ENCODE data around the gene ATP8A2.

ATP8A2 gene

DNA sequence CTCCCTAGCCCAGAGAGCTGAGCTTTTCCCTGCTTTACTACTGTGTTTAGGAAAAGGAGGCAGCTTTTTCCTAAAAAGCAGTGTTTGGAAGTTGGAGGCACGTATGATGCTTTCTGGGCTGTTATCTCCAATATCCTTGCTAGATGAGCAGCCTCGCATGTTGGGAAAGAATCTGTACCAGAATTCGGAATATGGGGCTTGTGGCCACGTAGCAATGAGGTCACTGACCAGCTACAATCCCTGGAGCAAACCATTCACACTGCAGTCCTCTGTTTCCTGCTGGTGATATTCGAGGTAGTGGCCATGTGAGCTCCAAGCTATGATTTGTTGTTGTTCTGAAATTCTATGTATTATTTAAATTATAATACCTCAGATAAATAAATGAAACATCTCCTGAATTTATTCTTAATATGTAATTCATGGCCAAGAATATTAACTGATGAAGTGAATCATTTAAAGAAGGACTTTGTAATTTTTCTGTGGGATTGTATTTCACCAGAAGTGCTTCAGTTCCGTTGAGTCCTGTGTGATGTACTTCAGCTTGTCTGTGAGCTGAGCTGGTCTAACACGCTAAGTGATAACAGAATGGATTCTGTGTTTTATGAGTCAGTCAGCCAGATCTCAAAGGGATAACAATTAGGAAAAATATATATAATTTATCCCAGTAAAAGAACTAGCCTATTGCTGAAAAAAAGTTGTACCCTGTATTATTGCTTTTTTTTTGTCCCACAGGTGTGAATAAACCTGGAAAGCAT, 360.5 kb downstream of the ATP8A2 start:
- peak; percentile 65 for DNase-seq (ENCODE audit: low spot score)

DNA sequence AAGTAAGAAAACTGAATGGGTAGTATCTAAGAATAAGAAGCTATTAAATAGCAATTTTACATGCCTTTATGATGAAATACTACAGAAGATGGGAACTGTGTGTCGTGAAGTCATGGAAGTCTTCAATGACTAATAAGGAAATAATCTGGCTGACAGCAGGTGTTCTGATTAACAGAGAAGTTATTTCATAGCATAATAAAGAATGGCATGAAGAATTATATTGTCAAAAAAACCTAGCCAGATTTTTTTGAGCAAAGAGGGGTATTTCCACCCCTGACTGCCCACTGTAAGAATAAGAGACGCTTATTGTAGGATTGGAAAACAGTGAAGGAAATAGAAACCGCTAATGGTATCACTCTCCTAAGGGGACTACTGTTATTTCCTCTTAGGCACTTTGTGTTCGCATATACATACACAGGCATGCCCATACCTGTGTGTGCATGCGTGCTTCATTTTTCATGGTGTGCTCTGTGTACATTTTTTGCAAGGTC, 361.3 kb downstream of the ATP8A2 start:
- peak; percentile 88 for DNase-seq (ENCODE audit: low spot score)

- DNase-seq (ENCODE audit: low spot score), result peak; percentile 30
Measured at GRCh38 chr13:25733696-25734435, 362.1 kb downstream of the ATP8A2 start.

- peak; percentile 88 for DNase-seq (ENCODE audit: low spot score)
Measured at GRCh38 chr13:25738342-25739196, 366.8 kb downstream of the ATP8A2 start.

- DNase-seq (ENCODE audit: low spot score), result no peak
Measured at GRCh38 chr13:25739376-25739775, 367.6 kb downstream of the ATP8A2 start.

DNA sequence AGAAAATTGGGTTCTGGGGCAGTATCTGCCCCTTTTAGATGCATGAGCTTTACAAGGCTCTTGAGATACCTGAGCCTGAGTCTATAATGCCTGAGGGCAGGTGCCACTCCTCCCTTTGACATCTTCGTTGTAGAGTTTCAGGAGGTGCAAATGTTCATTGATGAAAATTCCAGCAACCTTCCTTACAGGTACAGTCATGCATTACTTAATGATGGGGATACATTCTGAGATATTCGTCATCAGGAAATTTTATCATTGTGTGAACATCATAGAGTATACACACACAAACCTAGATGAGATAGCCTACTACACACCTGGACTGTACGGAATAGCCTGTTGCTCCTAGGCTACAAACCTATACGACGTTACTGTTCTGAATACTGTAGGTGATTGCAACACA, 370.0 kb downstream of the ATP8A2 start:
- DNase-seq (ENCODE audit: low spot score), result no peak

- DNase-seq (ENCODE audit: low spot score), result no peak
Measured at GRCh38 chr13:25742220-25742619, 370.4 kb downstream of the ATP8A2 start.

DNA sequence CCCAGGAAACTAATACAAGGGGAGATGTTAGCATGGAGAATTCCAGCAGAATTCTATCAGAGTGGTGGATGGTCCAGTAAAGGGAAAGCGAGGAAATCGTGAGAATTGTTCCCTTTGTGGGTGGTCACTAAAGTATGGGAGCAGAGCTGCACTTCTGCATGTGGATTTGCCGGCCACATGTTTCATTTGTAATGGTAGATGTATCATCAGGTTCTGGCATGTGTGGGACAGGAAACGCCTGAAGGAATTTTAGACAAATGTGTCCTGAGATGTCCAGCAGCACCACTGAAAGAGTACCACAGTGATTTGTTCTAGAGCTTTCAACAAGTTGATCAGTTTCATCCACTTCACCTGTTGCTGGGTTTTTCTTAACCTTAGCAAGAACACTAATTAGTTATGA, 371.6 kb downstream of the ATP8A2 start:
- DNase-seq (ENCODE audit: low spot score), result no peak

DNA sequence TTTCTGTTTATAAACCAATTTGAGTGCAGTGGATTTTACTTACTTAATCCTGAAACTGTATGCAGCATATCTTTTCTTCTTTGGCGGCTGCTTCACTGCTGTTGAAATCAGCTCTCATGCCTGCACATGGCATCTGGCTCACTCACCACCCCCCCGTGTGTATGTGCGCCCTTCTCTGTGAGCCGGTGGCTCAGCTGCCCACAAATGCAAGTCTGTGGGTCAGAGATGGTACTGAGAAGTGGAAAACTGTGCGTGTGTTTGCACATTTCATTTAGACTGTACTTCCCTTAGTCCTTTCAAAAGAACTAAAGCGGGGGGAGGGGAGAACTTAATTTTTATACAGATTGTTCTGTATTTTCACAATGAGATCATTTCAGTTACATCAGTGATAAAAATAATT, 372.4 kb downstream of the ATP8A2 start:
- DNase-seq (ENCODE audit: low spot score), result no peak

DNA sequence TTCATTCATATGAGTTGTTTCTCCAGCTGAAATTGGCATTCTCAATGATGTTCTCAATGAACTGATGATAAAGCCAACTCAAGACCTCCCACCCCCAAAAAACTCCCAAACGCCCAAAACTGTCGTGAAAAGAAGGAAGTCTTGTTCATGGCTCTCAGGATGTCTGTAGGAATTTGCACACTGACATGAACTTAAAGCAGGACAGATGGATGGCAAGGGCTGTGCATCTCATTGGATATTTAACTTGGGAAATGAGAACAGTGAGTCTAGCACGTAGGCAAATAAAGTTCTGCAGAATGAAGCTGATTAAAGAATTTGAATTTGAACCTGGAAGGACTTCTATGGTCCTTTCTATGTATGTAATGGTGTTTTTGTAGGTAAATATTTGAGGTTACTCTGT, 374.4 kb downstream of the ATP8A2 start:
- DNase-seq (ENCODE audit: low spot score), result no peak

DNA sequence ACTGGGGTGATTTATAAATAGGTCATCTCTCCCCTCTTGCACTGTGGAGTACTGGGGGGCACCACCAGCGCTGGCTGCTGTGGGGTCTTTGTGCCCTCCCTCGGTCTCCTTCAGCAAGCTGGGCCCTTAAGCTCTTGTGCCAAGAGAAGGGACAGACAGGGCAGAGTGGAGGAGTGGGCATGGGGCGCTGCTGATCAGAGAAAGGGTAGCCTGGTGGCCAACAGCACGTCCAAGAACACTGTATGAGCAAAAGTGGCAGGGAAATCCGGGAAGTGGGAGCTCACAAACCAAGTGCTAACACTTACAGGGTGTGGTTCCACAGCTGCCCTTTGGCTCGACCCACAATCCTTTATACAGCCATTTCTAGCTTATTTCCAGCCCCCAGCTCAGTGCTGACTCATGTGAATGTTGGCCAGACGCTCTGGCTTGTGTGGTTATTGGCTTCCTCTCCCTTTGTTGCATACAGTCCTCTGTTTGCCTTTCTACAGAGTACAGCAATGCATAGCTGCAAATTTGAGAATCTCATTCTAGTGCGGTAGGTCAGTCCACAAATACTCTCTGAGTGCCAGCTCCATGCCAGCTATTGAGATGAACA, 381.3 kb downstream of the ATP8A2 start:
- peak; percentile 62 for DNase-seq (ENCODE audit: low spot score)

- DNase-seq (ENCODE audit: low spot score), result no peak
Measured at GRCh38 chr13:25753976-25754375, 382.2 kb downstream of the ATP8A2 start.

DNA sequence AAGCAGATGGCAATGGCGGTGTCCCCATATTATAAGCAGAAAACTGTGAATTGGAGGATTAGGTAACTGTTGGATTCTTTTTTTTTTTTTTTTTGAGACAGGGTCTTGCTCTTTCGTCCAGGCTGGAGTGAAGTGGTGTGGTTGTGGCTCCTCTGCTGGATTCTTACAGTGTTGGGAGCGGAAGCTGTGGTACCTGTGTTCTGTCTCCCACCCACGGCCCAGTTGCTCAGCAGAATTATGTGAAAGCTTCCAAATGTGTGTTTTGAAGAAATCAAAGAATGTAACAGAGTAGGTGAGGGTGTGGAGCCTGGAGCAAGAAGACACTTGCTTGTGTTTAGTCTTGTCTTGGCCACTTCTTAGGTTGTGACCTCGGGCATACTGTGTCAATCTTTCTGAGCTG, 384.5 kb downstream of the ATP8A2 start:
- no peak for DNase-seq (ENCODE audit: low spot score)

DNA sequence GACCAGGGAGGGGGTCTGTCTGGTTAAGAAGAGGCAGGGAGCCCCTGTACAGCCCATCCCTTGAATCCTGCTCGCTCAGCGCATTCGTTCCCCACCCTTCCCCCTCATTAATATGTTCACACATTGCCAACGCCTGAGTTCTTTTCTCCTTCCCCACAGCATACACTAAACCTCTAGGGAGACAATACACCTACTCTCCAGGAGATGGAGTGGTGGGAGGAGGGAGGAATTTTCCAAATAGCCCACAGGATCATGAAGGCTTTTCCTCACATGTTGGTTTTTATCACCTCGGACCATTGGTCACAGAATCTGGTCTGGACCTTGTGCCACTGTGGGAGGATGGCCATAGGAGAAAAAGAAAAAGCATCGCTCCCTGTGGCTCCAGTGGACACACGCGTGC, 385.1 kb downstream of the ATP8A2 start:
- DNase-seq (ENCODE audit: low spot score), result no peak

- no peak for DNase-seq (ENCODE audit: low spot score)
Measured at GRCh38 chr13:25761041-25761440, 389.3 kb downstream of the ATP8A2 start.

GRCh38 chr13:25762281-25762680, 390.5 kb downstream of the ATP8A2 start:
- no peak for DNase-seq (ENCODE audit: low spot score)

GRCh38 chr13:25762795-25763377, 391.1 kb downstream of the ATP8A2 start:
- DNase-seq (ENCODE audit: low spot score), result peak; percentile 57

DNA sequence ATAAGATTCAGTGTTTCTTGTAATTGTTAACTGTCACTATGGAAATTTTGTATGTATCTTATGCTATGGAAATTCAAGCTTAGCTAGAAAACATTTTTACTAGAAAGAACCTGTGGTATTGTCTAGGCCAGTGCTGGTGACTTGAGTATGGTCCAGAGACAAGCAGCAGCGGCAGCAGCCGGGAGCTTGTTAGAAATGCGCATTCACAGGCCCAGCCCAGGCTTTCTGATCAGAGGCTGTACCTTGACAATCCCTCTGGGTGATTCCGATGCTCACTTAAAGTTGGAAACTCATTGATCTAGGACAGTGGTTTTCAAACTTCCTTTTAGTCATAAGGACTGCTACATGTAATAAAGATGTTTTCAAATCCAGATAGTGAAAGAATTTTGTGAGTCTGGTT, 392.6 kb downstream of the ATP8A2 start:
- no peak for DNase-seq (ENCODE audit: low spot score)

DNA sequence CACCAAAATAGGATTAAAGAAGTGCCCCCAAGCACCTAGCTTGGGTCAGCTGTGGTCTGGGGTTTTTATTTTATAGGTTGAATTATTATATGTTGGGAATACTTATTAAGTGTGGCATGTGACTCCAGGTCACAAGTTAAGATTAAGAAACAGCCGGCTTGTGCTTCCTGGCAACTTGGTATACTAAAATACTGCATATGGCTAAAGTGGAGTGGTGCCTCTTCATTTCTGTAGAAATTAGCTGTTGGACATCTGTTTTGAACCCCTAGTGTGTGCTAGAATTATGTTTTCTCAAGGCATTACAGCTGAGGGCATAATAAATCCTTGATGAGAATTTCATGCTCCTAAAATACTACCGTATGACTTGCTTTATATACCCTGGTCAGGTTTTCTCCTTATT, 393.5 kb downstream of the ATP8A2 start:
- no peak for DNase-seq (ENCODE audit: low spot score)

GRCh38 chr13:25766576-25766975, 394.8 kb downstream of the ATP8A2 start:
- peak; percentile 52 for DNase-seq (ENCODE audit: low spot score)

DNA sequence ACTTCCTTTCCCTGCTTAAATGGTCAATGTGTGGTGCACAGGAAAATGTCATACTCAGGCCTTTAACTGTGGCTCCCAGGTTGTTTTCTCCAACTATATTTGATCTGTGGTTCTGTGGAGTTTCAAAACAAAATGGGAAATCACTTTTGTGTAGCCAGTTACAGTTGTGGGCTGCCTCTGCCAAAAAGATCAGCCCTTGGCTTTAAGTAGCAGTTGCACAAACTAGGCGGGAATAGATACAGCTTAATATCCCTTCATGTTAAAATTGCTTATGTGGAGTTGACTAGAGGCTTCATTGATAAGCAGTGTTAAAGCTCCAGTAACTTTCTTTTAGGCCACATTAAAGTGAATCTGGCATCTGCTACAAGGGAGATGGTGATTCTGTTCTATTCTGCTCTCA, 395.2 kb downstream of the ATP8A2 start:
- no peak for DNase-seq (ENCODE audit: low spot score)

DNA sequence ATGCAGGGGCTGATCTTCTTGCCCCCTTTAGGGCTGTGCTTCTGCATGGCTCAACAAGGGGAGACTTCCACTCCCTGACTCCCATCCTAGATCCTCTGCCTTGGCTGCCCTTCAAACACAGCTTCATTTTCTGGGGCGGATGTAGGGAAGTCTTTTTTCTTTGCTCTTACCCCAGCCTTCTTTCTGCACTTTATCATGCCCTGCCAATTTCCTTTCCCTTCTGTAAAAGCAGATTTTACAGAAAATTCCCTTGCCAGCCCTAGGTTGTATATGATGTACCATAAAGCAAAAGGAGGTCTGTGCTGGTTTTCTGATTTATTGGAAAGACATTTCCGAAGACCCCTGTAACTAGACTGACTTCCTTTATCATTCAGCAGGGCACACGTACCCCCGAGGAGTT, 396.6 kb downstream of the ATP8A2 start:
- no peak for DNase-seq (ENCODE audit: low spot score)

Measured in kidney tubule cell (primary cell).